GM23338 (cell line): ENCODE measurements around the gene CX3CL1.

Experiments used
- CTCF ChIP-seq, 2 experiments: fragments of 200-600 bp in 1 of 2; sonication (generic) in 1 of 2; conservative IDR thresholded peaks; 2 replicates each; pipeline versions ENCODE4 v1.5.1 to v1.6.1; 2016 to 2017; ENCODE audit warnings: antibody characterized with exemption in 2 of 2, low read depth in 2 of 2, mild to moderate bottlenecking in 2 of 2, moderate library complexity in 1 of 2
- EZH2 ChIP-seq: fragments of 200-600 bp; sonication (generic); IDR thresholded peaks from one replicate; pipeline ENCODE4 v1.8.0; 2017; ENCODE audit warnings: antibody characterized with exemption, mild to moderate bottlenecking, low read depth; ENCODE audit not compliant: unreplicated experiment
- EZH2phosphoT487 ChIP-seq: fragments of 200-600 bp; sonication (generic); IDR thresholded peaks from one replicate; pipeline ENCODE4 v1.8.1; 2018; ENCODE audit warnings: antibody characterized with exemption; ENCODE audit not compliant: unreplicated experiment
- JUNB ChIP-seq: IDR thresholded peaks from one replicate; pipeline ENCODE4 v1.6.1; 2016; ENCODE audit warnings: antibody characterized with exemption; ENCODE audit not compliant: unreplicated experiment
- POLR2AphosphoS5 ChIP-seq: IDR thresholded peaks from 2 replicates; pipeline ENCODE4 v1.6.1; 2016; ENCODE audit warnings: antibody characterized with exemption, low read depth

- TF ChIP-seq EZH2 = no peak
- no peak for TF ChIP-seq CTCF (conservative IDR thresholded peaks at IDR 0.05; ENCODE audit: low read depth in 2 of 2)
- TF ChIP-seq POLR2AphosphoS5 = no peak
- no peak for TF ChIP-seq EZH2phosphoT487
- TF ChIP-seq JUNB = no peak
These were observed 10.9 kb upstream of the CX3CL1 start for GRCh38 chr16:57361404-57361803.
